Erythroblast (primary cell): ENCODE measurements around the gene ARAP2.

Experiments
- DNase-seq, 2 experiments: peaks; one replicate each; lab custom pipeline; 2025; lab: John Stamatoyannopoulos, UW
- GATA1 ChIP-seq: IDR thresholded peaks from 2 replicates; pipeline ENCODE4 v1.6.1; 2011; ENCODE audit warnings: low read depth, mild to moderate bottlenecking, control low read depth, low read length, moderate library complexity
- POLR2A ChIP-seq: IDR thresholded peaks from 2 replicates; pipeline ENCODE4 v1.6.1; 2011; ENCODE audit warnings: mild to moderate bottlenecking, low read length

The ARAP2 gene

GRCh38 chr4:36128689-36129088, 115.6 kb downstream of the ARAP2 start:
- DNase-seq: peak; percentile 15 to 57
- TF ChIP-seq GATA1 (no peak), POLR2A (no peak)

GRCh38 chr4:36123906-36124305, 120.4 kb downstream of the ARAP2 start:
- no peak for TF ChIP-seq POLR2A
- no peak for TF ChIP-seq GATA1
- no peak for DNase-seq

- no peak for DNase-seq
- no peak for TF ChIP-seq GATA1
- TF ChIP-seq POLR2A: no peak
These were observed 129.0 kb downstream of the ARAP2 start for GRCh38 chr4:36115312-36115711.

GRCh38 chr4:36111172-36111571, 133.1 kb downstream of the ARAP2 start:
- DNase-seq: no peak
- TF ChIP-seq GATA1 (no peak), POLR2A (no peak)

- TF ChIP-seq POLR2A: no peak
- no peak for TF ChIP-seq GATA1
- no peak for DNase-seq
These were observed 144.8 kb downstream of the ARAP2 start for GRCh38 chr4:36099509-36099908.

- TF ChIP-seq POLR2A (no peak), GATA1 (no peak)
These were observed 149.3 kb downstream of the ARAP2 start for GRCh38 chr4:36094995-36095394.

GRCh38 chr4:36091997-36092396, 152.3 kb downstream of the ARAP2 start:
- no peak for TF ChIP-seq POLR2A
- no peak for TF ChIP-seq GATA1
- DNase-seq: no peak

More at GRCh38 chr4:36094995-36095394, 149.3 kb downstream of the ARAP2 start:
- DNase-seq: no peak

- no peak for TF ChIP-seq POLR2A
- no peak for DNase-seq
These were observed 155.8 kb downstream of the ARAP2 start for GRCh38 chr4:36088542-36088941.

- no peak for DNase-seq
- no peak for TF ChIP-seq GATA1
- TF ChIP-seq POLR2A: no peak
These were observed 158.0 kb downstream of the ARAP2 start for GRCh38 chr4:36086261-36086786.

GRCh38 chr4:36082817-36083216, 161.5 kb downstream of the ARAP2 start:
- DNase-seq: no peak
- no peak for TF ChIP-seq GATA1
- TF ChIP-seq POLR2A: no peak

- no peak for DNase-seq
- TF ChIP-seq POLR2A (no peak), GATA1 (no peak)
These were observed 163.1 kb downstream of the ARAP2 start for GRCh38 chr4:36081185-36081584.

- no peak for DNase-seq
- TF ChIP-seq POLR2A: no peak
- TF ChIP-seq GATA1: no peak
These were observed 164.6 kb downstream of the ARAP2 start for GRCh38 chr4:36079666-36080065.

- no peak for DNase-seq
- TF ChIP-seq POLR2A (no peak), GATA1 (no peak)
These were observed 166.0 kb downstream of the ARAP2 start for GRCh38 chr4:36078319-36078718.

- TF ChIP-seq GATA1 (no peak), POLR2A (no peak)
- no peak for DNase-seq
These were observed 171.8 kb downstream of the ARAP2 start for GRCh38 chr4:36072529-36072928.

GRCh38 chr4:36067116-36067515, 177.2 kb downstream of the ARAP2 start:
- TF ChIP-seq GATA1: no peak
- TF ChIP-seq POLR2A: no peak
- DNase-seq: no peak
